Ovary (tissue), 3 donors: Measurements from ENCODE around the gene SATB1.

Experiments
- EP300 ChIP-seq: sonication (generic); formaldehyde crosslinking; IDR thresholded peaks from one replicate; pipeline ENCODE4 v1.6.1; 2017; ENCODE audit warnings: antibody characterized with exemption
- POLR2A ChIP-seq: fragments of 450-650 bp; IDR thresholded peaks from one replicate; pipeline ENCODE4 v1.6.1; 2017; ENCODE audit warnings: antibody characterized with exemption, mild to moderate bottlenecking, moderate library complexity
- TF ChIP-seq, protein P1 (sequence below), 3 donors: fragments of 450-650 bp in 2 of 3; fragments of 200-600 bp in 1 of 3; IDR thresholded peaks; one replicate each; pipeline versions ENCODE4 v1.5.1 to v1.8.0; 2016 to 2022; ENCODE audit warnings: antibody characterized with exemption in 3 of 3, mild to moderate bottlenecking in 1 of 3
- donor health status: DM: no; HTN: no; CAD: no.

DNA sequence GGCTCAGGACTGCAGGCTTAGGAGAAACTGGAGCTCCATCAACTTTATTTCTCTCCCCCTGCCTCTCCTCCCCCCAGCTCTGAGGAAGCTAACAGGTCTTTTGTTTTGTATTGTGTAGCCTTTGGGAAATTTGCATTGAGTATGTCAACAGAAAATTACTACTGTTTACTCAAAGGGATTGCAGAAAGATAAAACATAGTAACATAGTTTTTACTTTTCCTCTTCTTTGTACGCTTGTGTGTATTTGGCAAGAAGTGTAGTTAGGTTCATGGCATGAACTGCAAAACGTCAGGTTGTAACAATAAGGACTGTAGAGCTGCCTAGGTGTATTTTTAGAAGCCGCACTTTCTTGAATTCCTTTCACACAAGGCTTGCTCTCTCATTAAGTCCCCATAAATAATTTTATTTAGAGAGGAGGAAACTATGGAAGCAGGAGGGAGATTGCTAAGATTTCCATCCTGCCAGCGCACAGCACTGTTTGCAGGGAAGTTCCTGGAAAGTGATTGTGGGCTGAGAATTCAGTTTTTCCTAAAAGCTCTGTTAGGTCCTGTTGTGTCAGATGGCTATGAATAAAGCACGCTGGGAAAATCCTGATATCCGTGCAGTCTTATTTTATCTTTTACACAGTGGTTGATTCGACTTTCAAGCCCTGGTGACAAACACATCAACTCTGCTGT lies 21.1 kb upstream of the SATB1 start:
- TF ChIP-seq, protein P1, sequence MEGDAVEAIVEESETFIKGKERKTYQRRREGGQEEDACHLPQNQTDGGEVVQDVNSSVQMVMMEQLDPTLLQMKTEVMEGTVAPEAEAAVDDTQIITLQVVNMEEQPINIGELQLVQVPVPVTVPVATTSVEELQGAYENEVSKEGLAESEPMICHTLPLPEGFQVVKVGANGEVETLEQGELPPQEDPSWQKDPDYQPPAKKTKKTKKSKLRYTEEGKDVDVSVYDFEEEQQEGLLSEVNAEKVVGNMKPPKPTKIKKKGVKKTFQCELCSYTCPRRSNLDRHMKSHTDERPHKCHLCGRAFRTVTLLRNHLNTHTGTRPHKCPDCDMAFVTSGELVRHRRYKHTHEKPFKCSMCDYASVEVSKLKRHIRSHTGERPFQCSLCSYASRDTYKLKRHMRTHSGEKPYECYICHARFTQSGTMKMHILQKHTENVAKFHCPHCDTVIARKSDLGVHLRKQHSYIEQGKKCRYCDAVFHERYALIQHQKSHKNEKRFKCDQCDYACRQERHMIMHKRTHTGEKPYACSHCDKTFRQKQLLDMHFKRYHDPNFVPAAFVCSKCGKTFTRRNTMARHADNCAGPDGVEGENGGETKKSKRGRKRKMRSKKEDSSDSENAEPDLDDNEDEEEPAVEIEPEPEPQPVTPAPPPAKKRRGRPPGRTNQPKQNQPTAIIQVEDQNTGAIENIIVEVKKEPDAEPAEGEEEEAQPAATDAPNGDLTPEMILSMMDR (IDR thresholded peaks at IDR 0.05): no peak
- TF ChIP-seq POLR2A (no peak), EP300 (no peak)
